SU-DHL-6 (cell line): ENCODE measurements around the gene NPHS1.

Experiments used
- H2AFZ ChIP-seq: fragments of 200-600 bp; sonication (generic); 2 replicates; pipeline ENCODE4 v1.6.1; 2014; ENCODE audit warnings: low read depth, mild to moderate bottlenecking, moderate library complexity, mixed read lengths, antibody characterized with exemption, low read length; ENCODE audit not compliant: severe bottlenecking
- H3F3A ChIP-seq: fragments of 200-600 bp; shearing (Covaris generic); 2 replicates; pipeline ENCODE4 v1.6.0; 2016; ENCODE audit warnings: antibody characterized with exemption, mild to moderate bottlenecking; ENCODE audit not compliant: insufficient read depth
- H3K27ac ChIP-seq: fragments of 200-600 bp; sonication (generic); 2 replicates; pipeline ENCODE4 v1.5.1; 2016; ENCODE audit warnings: low read depth, mild to moderate bottlenecking, low read length, moderate library complexity, mixed read lengths
- H3K27me3 ChIP-seq: fragments of 200-600 bp; sonication (generic), shearing (Covaris generic); 2 replicates; pipeline ENCODE4 v1.6.0; 2014; ENCODE audit warnings: mild to moderate bottlenecking, low read length
- H3K36me3 ChIP-seq: fragments of 200-600 bp; sonication (generic); 2 replicates; pipeline ENCODE4 v1.6.1; 2014; ENCODE audit warnings: mild to moderate bottlenecking, low read length, mixed read lengths
- H3K4me2 ChIP-seq: fragments of 300-600, 200-600 bp; shearing (Covaris generic), sonication (generic); 2 replicates; pipeline ENCODE4 v1.6.0; 2014; ENCODE audit warnings: low read length, low read depth, mild to moderate bottlenecking; ENCODE audit not compliant: poor library complexity, severe bottlenecking
- H3K4me3 ChIP-seq: fragments of 200-600 bp; sonication (generic); 2 replicates; pipeline ENCODE4 v1.5.1; 2014; ENCODE audit warnings: antibody characterized with exemption, low read length, mild to moderate bottlenecking, mixed read lengths; ENCODE audit not compliant: insufficient read depth, poor library complexity, severe bottlenecking
- H3K79me2 ChIP-seq: fragments of 200-600 bp; sonication (generic); 2 replicates; pipeline ENCODE4 v1.6.1; 2014; ENCODE audit warnings: mild to moderate bottlenecking, low read length, moderate library complexity; ENCODE audit not compliant: insufficient read depth
- H3K9ac ChIP-seq: fragments of 200-600 bp; sonication (generic); 2 replicates; pipeline ENCODE4 v1.7.0; 2014; ENCODE audit warnings: mild to moderate bottlenecking, low read length
- H3K9me2 ChIP-seq: fragments of 200-600 bp; sonication (generic); replicated peaks from 2 replicates; pipeline ENCODE4 v1.6.1; 2014; ENCODE audit warnings: low read length; ENCODE audit not compliant: insufficient read depth
- H3K9me3 ChIP-seq: fragments of 200-600 bp; sonication (generic); 2 replicates; pipeline ENCODE4 v1.6.1; 2014; ENCODE audit warnings: low read length, mixed read lengths; ENCODE audit not compliant: insufficient read depth
- H4K20me1 ChIP-seq: fragments of 200-600 bp; sonication (generic); 2 replicates; pipeline ENCODE4 v1.6.1; 2014; ENCODE audit warnings: low read depth, mild to moderate bottlenecking, antibody characterized with exemption, low read length, moderate library complexity, mixed read lengths
- CTCF ChIP-seq: fragments of 200-600 bp; sonication (generic); IDR thresholded peaks from one replicate; pipeline ENCODE4 v1.5.1; 2017; ENCODE audit warnings: antibody characterized with exemption, mild to moderate bottlenecking, low read length, moderate library complexity; ENCODE audit not compliant: insufficient read depth, poor library complexity, severe bottlenecking
- EZH2phosphoT487 ChIP-seq: fragments of 200-600 bp; sonication (generic), shearing (Covaris generic); conservative IDR thresholded peaks from 2 replicates; pipeline ENCODE4 v1.6.1; 2018; ENCODE audit warnings: mild to moderate bottlenecking, antibody characterized with exemption, low read length, moderate library complexity, mixed read lengths

The NPHS1 gene

GRCh38 chr19:35777086-35777841 lies 75.0 kb downstream of the NPHS1 start:
- Histone ChIP-seq H3K9me2 (no peaks in the 10 kb centered on the region), H3K9me3 (no peaks in the 10 kb centered on the region), H3K27ac (no peak overlapping the region), H2AFZ (no peak overlapping the region), H3K4me2 (no peak overlapping the region), H3K4me3 (no peak overlapping the region), H4K20me1 (no peaks in the 10 kb centered on the region), H3K27me3 (no peaks in the 10 kb centered on the region), H3K36me3 (no peaks in the 10 kb centered on the region), H3K9ac (peak overlapping the region; percentile 74; the same call in 1 of the 2 replicates), H3F3A (peaks cover 3% of the 10 kb centered on the region; the same call in 1 of the 2 replicates), H3K79me2 (no peaks in the 10 kb centered on the region; the same call in 1 of the 2 replicates)
- TF ChIP-seq EZH2phosphoT487: no peak
- no peak for TF ChIP-seq CTCF

- H3K9me3 ChIP-seq: no peaks in the 10 kb centered on the region
- TF ChIP-seq CTCF (no peak), EZH2phosphoT487 (no peak)
- peaks cover 3% of the 10 kb centered on the region; the same call in 1 of the 2 replicates for H3F3A ChIP-seq
- H3K4me2 ChIP-seq: peak overlapping the region; percentile 64
- H3K9me2 ChIP-seq: no peaks in the 10 kb centered on the region
- H4K20me1 ChIP-seq: no peaks in the 10 kb centered on the region
- peak overlapping the region; percentile 69 for H3K4me3 ChIP-seq
- H3K9ac ChIP-seq: peak overlapping the region; percentile 74
- no peaks in the 10 kb centered on the region; the same call in 1 of the 2 replicates for H3K79me2 ChIP-seq
- H2AFZ ChIP-seq: no peak overlapping the region
- no peaks in the 10 kb centered on the region for H3K36me3 ChIP-seq
- no peaks in the 10 kb centered on the region for H3K27me3 ChIP-seq
- H3K27ac ChIP-seq: peak overlapping the region; percentile 40
Observed at GRCh38 chr19:35776102-35776788, 76.1 kb downstream of the NPHS1 start.
